Gastroesophageal sphincter (tissue), 4 donors: ENCODE measurements around the gene PDE3A. TPM values are rescaled to one million over a fixed set of nuclear protein-coding genes. Genes with fewer than 3 reads are reported as not detected.
A peak's percentile ranks its signal among the peaks of the same experiment; 100 is the strongest.
"Not testable (repeated sequence)": the region's sequence is repeated elsewhere in the genome, so short reads cannot be mapped to it uniquely, and the experiment has no call there.

Source experiments
- ATAC-seq: fragments of 150-250 bp; one replicate; pipeline ENCODE4 v1.9.1; 2016; ENCODE audit warnings: mild to moderate bottlenecking, moderate library complexity
- H3K27ac ChIP-seq, 4 donors: fragments of 200-600 bp; sonication (generic) in 3 of 4; 1 replicate in 3 of 4; 2 replicates in 1 of 4; pipeline ENCODE4 v1.5.1; 2016 to 2019
- H3K27me3 ChIP-seq: fragments of 200-600 bp; sonication (generic); one replicate; pipeline ENCODE4 v1.5.1; 2019
- H3K36me3 ChIP-seq, 2 donors: fragments of 200-600 bp; sonication (generic); one replicate each; pipeline ENCODE4 v1.5.1; 2019; ENCODE audit warnings: control low read depth in 1 of 2
- H3K4me1 ChIP-seq, 3 donors: fragments of 200-600 bp; sonication (generic); 1 replicate in 2 of 3; 2 replicates in 1 of 3; pipeline ENCODE4 v1.5.1; 2016 to 2019; ENCODE audit warnings: control low read depth in 2 of 3
- H3K4me3 ChIP-seq, 2 donors: fragments of 200-600 bp; sonication (generic); one replicate each; pipeline ENCODE4 v1.5.1; 2019; ENCODE audit warnings: mild to moderate bottlenecking in 1 of 2, moderate library complexity in 1 of 2
- H3K9me3 ChIP-seq, 3 donors: fragments of 200-600 bp; sonication (generic); one replicate each; pipeline ENCODE4 v1.5.1; 2017 to 2019; ENCODE audit warnings: control low read depth in 2 of 3
- CTCF ChIP-seq, 4 experiments: fragments of 200-600 bp in 2 of 4; fragments of 450-650 bp in 2 of 4; sonication (generic) in 1 of 4; IDR thresholded peaks; one replicate each; pipeline ENCODE4 v1.5.1; 2017 to 2019; ENCODE audit warnings: antibody characterized with exemption in 4 of 4, mild to moderate bottlenecking in 2 of 4, moderate library complexity in 2 of 4
- EP300 ChIP-seq: sonication (generic); formaldehyde crosslinking; IDR thresholded peaks from one replicate; pipeline ENCODE4 v1.6.1; 2017; ENCODE audit warnings: antibody characterized with exemption, mild to moderate bottlenecking
- POLR2A ChIP-seq, 2 donors: fragments of 450-650 bp; IDR thresholded peaks; one replicate each; pipeline ENCODE4 v1.6.1; 2017; ENCODE audit warnings: antibody characterized with exemption in 2 of 2, mild to moderate bottlenecking in 2 of 2, moderate library complexity in 1 of 2
- POLR2AphosphoS5 ChIP-seq: sonication (generic); formaldehyde crosslinking; IDR thresholded peaks from one replicate; pipeline ENCODE4 v1.6.1; 2017; ENCODE audit warnings: antibody characterized with exemption
- WGBS, 2 donors: methylation state at CpG; one replicate each; pipeline ENCODE4 v1.1.5; 2018; ENCODE audit warnings: low coverage in 1 of 2; 5-methylcytosine and 5-hydroxymethylcytosine counted together
- total RNA-seq, 4 donors: library from RNA; depleted of rRNA; stranded (reverse); fragments of >200 nt; gene quantifications; one replicate each; pipeline ENCODE4 v1.1.0, GENCODE V29; 2016

PDE3A gene
- total RNA-seq, 4 donors from 2014 or later: 104 to 194 (median 139) TPM

- 82 to 100% methylated on average over 1 of the region's 1 CpG for WGBS, 2 donors
- no peak for ATAC-seq
- Histone ChIP-seq H3K36me3 (no peaks in the 10 kb centered on the region), H3K9me3 (no peaks in the 10 kb centered on the region), H3K4me3 (no peak overlapping the region), H3K4me1 (peaks cover 0 to 86% (median 12%) of the 10 kb centered on the region in 3 donors), H3K27ac (peak overlapping the region in 1 of 4 donors; percentile 95), H3K27me3 (no peaks in the 10 kb centered on the region)
- no peak for TF ChIP-seq POLR2AphosphoS5
- no peak for TF ChIP-seq POLR2A (IDR thresholded peaks at IDR 0.05)
- no peak for TF ChIP-seq EP300
- peak in 2 of 4 experiments; percentile 28 to 38 for TF ChIP-seq CTCF (IDR thresholded peaks at IDR 0.05)
Measured at GRCh38 chr12:20376984-20377383, 8.6 kb downstream of the PDE3A start.

- peak overlapping the region in 1 of 4 donors; percentile 95 for H3K27ac ChIP-seq
- H3K4me3 ChIP-seq: no peak overlapping the region
- H3K9me3 ChIP-seq: no peaks in the 10 kb centered on the region
- ATAC-seq: no peak
- peaks cover 0 to 93% (median 16%) of the 10 kb centered on the region in 3 donors for H3K4me1 ChIP-seq
- H3K36me3 ChIP-seq: no peaks in the 10 kb centered on the region
- no peaks in the 10 kb centered on the region for H3K27me3 ChIP-seq
- no peak for TF ChIP-seq EP300
- TF ChIP-seq POLR2A (IDR thresholded peaks at IDR 0.05): no peak
- TF ChIP-seq CTCF (IDR thresholded peaks at IDR 0.05): no peak
- no peak for TF ChIP-seq POLR2AphosphoS5
Measured at GRCh38 chr12:20377750-20378149, 9.4 kb downstream of the PDE3A start.

GRCh38 chr12:20382117-20382516, 13.8 kb downstream of the PDE3A start:
- WGBS, 2 donors: 28 to 42% methylated on average over 2 of the region's 2 CpGs
- H3K4me1 ChIP-seq: peaks cover 0 to 67% (median 14%) of the 10 kb centered on the region in 3 donors
- no peak for TF ChIP-seq EP300
- no peak for TF ChIP-seq POLR2A (IDR thresholded peaks at IDR 0.05)
- TF ChIP-seq POLR2AphosphoS5: no peak
- no peak for TF ChIP-seq CTCF (IDR thresholded peaks at IDR 0.05)
- ATAC-seq: no peak
- peak overlapping the region in 2 of 4 donors; percentile 24 to 58 for H3K27ac ChIP-seq
- H3K27me3 ChIP-seq: no peaks in the 10 kb centered on the region
- H3K36me3 ChIP-seq: no peaks in the 10 kb centered on the region
- no peaks in the 10 kb centered on the region for H3K9me3 ChIP-seq
- no peak overlapping the region for H3K4me3 ChIP-seq

- peak overlapping the region in 2 of 4 donors; percentile 24 to 58 for H3K27ac ChIP-seq
- no peak for ATAC-seq
- 77% methylated on average over 2 of the region's 2 CpGs; no CpG with 5 or more reads in 1 of the 2 donors for WGBS, 2 donors
- H3K27me3 ChIP-seq: no peaks in the 10 kb centered on the region
- no peaks in the 10 kb centered on the region for H3K9me3 ChIP-seq
- no peak overlapping the region for H3K4me3 ChIP-seq
- H3K4me1 ChIP-seq: peaks cover 0 to 64% (median 10%) of the 10 kb centered on the region in 3 donors
- no peaks in the 10 kb centered on the region for H3K36me3 ChIP-seq
- TF ChIP-seq CTCF (IDR thresholded peaks at IDR 0.05) (no peak), POLR2A (IDR thresholded peaks at IDR 0.05) (no peak), EP300 (no peak), POLR2AphosphoS5 (no peak)
Measured at GRCh38 chr12:20383612-20384011, 15.3 kb downstream of the PDE3A start.

- WGBS, 2 donors: 89 to 91% methylated on average over 4 to 6 of the region's 6 CpGs
- not testable (repeated sequence) for H3K27me3 ChIP-seq, H3K9me3 ChIP-seq, H3K27ac ChIP-seq, ATAC-seq, H3K36me3 ChIP-seq, H3K4me3 ChIP-seq
- H3K4me1 ChIP-seq: peaks cover 3 to 64% (median 8%) of the 10 kb centered on the region in 3 donors
Measured at GRCh38 chr12:20384836-20385235, 16.5 kb downstream of the PDE3A start.
